H1 (cell line): ENCODE measurements around the gene CRYBG3. TPM values are rescaled to one million over a fixed set of nuclear protein-coding genes. Genes with fewer than 3 reads are reported as not detected.

Experiments
- CTCF ChIA-PET: fragments of 300-600 bp; sonication (Branson Sonifier 250); formaldehyde crosslinking; loops from one replicate; lab custom pipeline; 2021; ENCODE audit not compliant: partially characterized antibody; lab: Charles Lee
- POLR2A ChIA-PET: fragments of 300-600 bp; sonication (Branson Sonifier 250); formaldehyde crosslinking; loops from one replicate; lab custom pipeline; 2021; ENCODE audit warnings: inconsistent platforms; ENCODE audit not compliant: partially characterized antibody; lab: Charles Lee
- DNase-seq, 2 experiments: peaks; one replicate each; pipeline versions ENCODE4 v3.0.0 to v3.0.0-alpha.2; 2010 to 2022; ENCODE audit warnings: low spot score in 2 of 2, low read depth in 1 of 2, mixed read lengths in 1 of 2
- FAIRE-seq: peaks from 2 replicates; lab custom pipeline; 2011; peaks lifted over from hg19 to GRCh38; lab: Jason Lieb, UNC
- H2AFZ ChIP-seq: 2 replicates; pipeline ENCODE4 v1.8.1; 2012; ENCODE audit warnings: low read length, inconsistent platforms
- H2AK5ac ChIP-seq: 2 replicates; pipeline ENCODE4 v1.6.1; 2013; ENCODE audit warnings: low read depth, low read length
- H2BK120ac ChIP-seq: replicated peaks from 2 replicates; pipeline ENCODE3; 2013; ENCODE audit warnings: low read depth, low read length, inconsistent platforms
- H2BK12ac ChIP-seq: 2 replicates; pipeline ENCODE4 v1.6.1; 2013; ENCODE audit warnings: low read depth, low read length
- H2BK15ac ChIP-seq: 2 replicates; pipeline ENCODE4 v1.6.1; 2013; ENCODE audit warnings: low read length
- H2BK20ac ChIP-seq: 2 replicates; pipeline ENCODE4 v1.6.1; 2013; ENCODE audit warnings: low read length
- H2BK5ac ChIP-seq: 2 replicates; pipeline ENCODE4 v1.6.1; 2013; ENCODE audit warnings: low read depth, low read length
- H3K14ac ChIP-seq: 2 replicates; pipeline ENCODE4 v1.6.1; 2013; ENCODE audit warnings: inconsistent platforms; ENCODE audit not compliant: insufficient read length
- H3K18ac ChIP-seq: 2 replicates; pipeline ENCODE4 v1.6.1; 2013; ENCODE audit warnings: low read length; ENCODE audit errors: extremely low read depth
- H3K23ac ChIP-seq: 2 replicates; pipeline ENCODE4 v1.6.1; 2013; ENCODE audit warnings: inconsistent platforms; ENCODE audit not compliant: insufficient read length
- H3K23me2 ChIP-seq: 2 replicates; pipeline ENCODE4 v1.6.1; 2013; ENCODE audit warnings: low read depth, low read length
- H3K27ac ChIP-seq: 2 replicates; pipeline ENCODE4 v1.6.1; 2011; ENCODE audit warnings: low read depth, low read length, inconsistent platforms
- H3K27me3 ChIP-seq, 4 experiments: replicated peaks in 1 of 4; 1 replicate in 1 of 4; 2 replicates in 3 of 4; pipeline versions ENCODE4 v1.6.1 to v1.8.1; 2011 to 2013; ENCODE audit warnings: low read length in 3 of 4, mild to moderate bottlenecking in 3 of 4, inconsistent platforms in 2 of 4, mixed read lengths in 2 of 4, moderate library complexity in 1 of 4; ENCODE audit not compliant: control insufficient read depth in 3 of 4, insufficient read depth in 3 of 4; ENCODE audit errors: extremely low read depth in 1 of 4
- H3K36me3 ChIP-seq, 4 experiments: 2 replicates each; pipeline versions ENCODE4 v1.6.1 to v1.8.1; 2011 to 2013; ENCODE audit warnings: mild to moderate bottlenecking in 4 of 4, low read length in 3 of 4, moderate library complexity in 2 of 4, control low read depth in 1 of 4, inconsistent platforms in 1 of 4; ENCODE audit not compliant: insufficient read depth in 4 of 4, control insufficient read depth in 2 of 4
- H3K4ac ChIP-seq: replicated peaks from 2 replicates; pipeline ENCODE3; 2013; ENCODE audit warnings: low read length, low read depth, mixed read lengths, inconsistent platforms; ENCODE audit not compliant: insufficient read length
- H3K4me1 ChIP-seq, 4 experiments: replicated peaks in 1 of 4; 1 replicate in 1 of 4; 2 replicates in 3 of 4; pipeline versions ENCODE4 v1.6.1 to v1.8.1; 2011 to 2013; ENCODE audit warnings: low read length in 3 of 4, inconsistent platforms in 2 of 4, mixed read lengths in 1 of 4; ENCODE audit not compliant: insufficient read depth in 4 of 4, control insufficient read depth in 3 of 4
- H3K4me2 ChIP-seq, 2 experiments: 2 replicates each; pipeline versions ENCODE4 v1.6.1 to v1.8.1; 2011 to 2013; ENCODE audit warnings: low read depth in 2 of 2, low read length in 2 of 2, control low read depth in 1 of 2, inconsistent platforms in 1 of 2, mild to moderate bottlenecking in 1 of 2; ENCODE audit not compliant: insufficient read depth in 1 of 2
- H3K4me3 ChIP-seq, 4 experiments: fragments of 200-600, 300-600 bp in 1 of 4; sonication (generic), shearing (Covaris generic), sonication (Bioruptor Twin) in 1 of 4; 2 replicates each; pipeline versions ENCODE4 v1.5.1 to v1.8.1; 2011 to 2016; ENCODE audit warnings: low read length in 4 of 4, low read depth in 3 of 4, control low read depth in 2 of 4, inconsistent platforms in 2 of 4, mild to moderate bottlenecking in 2 of 4, mixed read lengths in 1 of 4, moderate library complexity in 1 of 4; ENCODE audit not compliant: insufficient read depth in 2 of 4; ENCODE audit errors: extremely low read depth in 1 of 4
- H3K56ac ChIP-seq: replicated peaks from 2 replicates; pipeline ENCODE3; 2013; ENCODE audit warnings: low read depth, mild to moderate bottlenecking, mixed read lengths, low read length, inconsistent platforms; ENCODE audit not compliant: insufficient read length
- H3K79me1 ChIP-seq: 2 replicates; pipeline ENCODE4 v1.6.1; 2013; ENCODE audit warnings: low read depth, low read length, control low read depth
- H3K79me2 ChIP-seq, 2 experiments: 2 replicates each; pipeline versions ENCODE4 v1.6.1 to v1.8.1; 2012 to 2013; ENCODE audit warnings: low read length in 2 of 2, mild to moderate bottlenecking in 2 of 2, inconsistent platforms in 1 of 2; ENCODE audit not compliant: insufficient read depth in 2 of 2, control insufficient read depth in 1 of 2
- H3K9ac ChIP-seq, 4 experiments: replicated peaks in 1 of 4; 1 replicate in 1 of 4; 2 replicates in 3 of 4; pipeline versions ENCODE4 v1.6.1 to v1.8.1; 2011 to 2013; ENCODE audit warnings: low read depth in 3 of 4, low read length in 3 of 4, control low read depth in 2 of 4, mild to moderate bottlenecking in 2 of 4, moderate library complexity in 2 of 4, inconsistent platforms in 1 of 4; ENCODE audit errors: extremely low read depth in 1 of 4
- H3K9me3 ChIP-seq, 2 experiments: 2 replicates each; pipeline versions ENCODE4 v1.6.1 to v1.8.1; 2012 to 2013; ENCODE audit warnings: mild to moderate bottlenecking in 2 of 2, moderate library complexity in 2 of 2, control low read depth in 1 of 2, inconsistent platforms in 1 of 2, low read depth in 1 of 2, low read length in 1 of 2, mixed read lengths in 1 of 2; ENCODE audit not compliant: insufficient read depth in 2 of 2
- H4K20me1 ChIP-seq, 2 experiments: replicated peaks in 1 of 2; 2 replicates each; pipeline versions ENCODE3 to v1.8.1; 2011 to 2013; ENCODE audit warnings: inconsistent platforms in 2 of 2, low read length in 2 of 2, mild to moderate bottlenecking in 1 of 2; ENCODE audit not compliant: insufficient read depth in 2 of 2, control insufficient read depth in 1 of 2
- H4K5ac ChIP-seq: 2 replicates; pipeline ENCODE4 v1.6.1; 2013; ENCODE audit warnings: low read length, low read depth, mixed read lengths, inconsistent platforms; ENCODE audit not compliant: insufficient read length
- H4K8ac ChIP-seq: 2 replicates; pipeline ENCODE4 v1.8.0; 2013; ENCODE audit warnings: mild to moderate bottlenecking, moderate library complexity, low read length, inconsistent platforms; ENCODE audit not compliant: insufficient read depth; ENCODE audit errors: extremely low read depth
- H4K91ac ChIP-seq: replicated peaks from 2 replicates; pipeline ENCODE3; 2013; ENCODE audit warnings: low read length, mixed read lengths, inconsistent platforms; ENCODE audit not compliant: insufficient read length
- WGBS, 2 experiments: shearing (Covaris generic) in 1 of 2; methylation state at CpG; one replicate each; pipeline versions ENCODE4 v1.1.6 to v1.1.7; 2013 to 2015; ENCODE audit warnings: low lambda C conversion rate in 2 of 2, mixed read lengths in 2 of 2, inconsistent platforms in 1 of 2, low coverage in 1 of 2, missing lambda C conversion rate in 1 of 2; ENCODE audit not compliant: insufficient replicate concordance in 2 of 2, insufficient coverage in 1 of 2, insufficient read length in 1 of 2; ENCODE audit errors: extremely low coverage in 1 of 2, missing lambda C conversion rate in 1 of 2; 5-methylcytosine and 5-hydroxymethylcytosine counted together
- polyA plus RNA-seq, 7 experiments: library from polyadenylated mRNA; depleted of rRNA in 3 of 7; stranded (reverse) in 5 of 7; unstranded in 2 of 7; fragments of >200 nt in 5 of 7; fragments of 200-250 nt in 2 of 7; gene quantifications; 1 replicate in 5 of 7; 2 replicates in 1 of 7; 4 replicates in 1 of 7; pipeline versions ENCODE4 v1.2.1 to v1.2.3, GENCODE V29; 2011 to 2013; ENCODE audit warnings: missing spikeins in 2 of 7, mixed read lengths in 2 of 7
- total RNA-seq: library from RNA; stranded (reverse); fragmentation: NEBNext Ultra II Directional; extraction: Animal tissue kit (Norgen Biotek cat#: 25700); gene quantifications from 2 replicates; pipeline ENCODE4 v1.2.1, GENCODE V29; 2021
- TF ChIP-seq, protein P1 (sequence below): IDR thresholded peaks from 2 replicates; pipeline ENCODE4 v1.6.1; 2012; ENCODE audit warnings: inconsistent platforms

CRYBG3 gene
- total and polyA plus RNA-seq, 2 of the 8 experiments (the other 6 are each of a cell fraction or from before 2014, with no cell fraction given) = 2.1 to 8.0 TPM

DNA sequence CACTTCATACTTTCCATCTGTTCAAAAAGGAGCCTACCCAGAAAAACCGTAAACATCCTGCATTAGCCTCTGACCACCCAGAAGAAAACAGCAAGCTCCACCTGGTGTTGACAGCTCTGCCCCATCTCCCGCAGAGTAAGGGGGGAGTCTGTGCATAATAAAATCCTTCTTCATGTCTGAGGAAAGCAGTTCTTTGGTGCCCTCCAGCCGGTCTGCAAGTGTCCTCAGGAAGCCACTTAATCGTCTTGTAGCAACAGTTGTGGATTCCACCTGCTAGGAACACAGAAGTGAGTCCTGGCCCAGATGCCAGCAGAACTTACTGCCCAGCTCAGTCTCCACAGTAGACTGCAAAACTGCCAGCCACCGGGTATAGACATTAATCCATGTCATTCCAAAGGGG is 127.9 kb downstream of the CRYBG3 start:
- Histone ChIP-seq H3K4me1 (no peaks in the 10 kb centered on the region), H3K79me2 (no peaks in the 10 kb centered on the region), H3K23me2 (no peaks in the 10 kb centered on the region), H3K27me3 (no peaks in the 10 kb centered on the region), H3K4ac (no peak overlapping the region), H2BK5ac (no peak overlapping the region), H3K4me3 (no peak overlapping the region), H2BK12ac (no peak overlapping the region), H3K27ac (no peak overlapping the region), H3K9me3 (no peaks in the 10 kb centered on the region), H2BK20ac (no peak overlapping the region), H3K9ac (no peak overlapping the region; a peak in 1 of 7 replicates), H3K14ac (no peak overlapping the region), H3K4me2 (no peak overlapping the region), H3K18ac (no peak overlapping the region), H3K23ac (no peak overlapping the region), H2AFZ (no peak overlapping the region), H4K91ac (no peak overlapping the region), H3K36me3 (peaks cover 0 to 18% (median 2%) of the 10 kb centered on the region in 4 experiments; a peak in 3 of 8 replicates), H4K5ac (no peak overlapping the region), H2BK120ac (no peak overlapping the region), H3K56ac (no peak overlapping the region), H3K79me1 (no peaks in the 10 kb centered on the region), H2AK5ac (no peak overlapping the region), H4K8ac (no peak overlapping the region), H4K20me1 (no peaks in the 10 kb centered on the region), H2BK15ac (no peak overlapping the region)
- FAIRE-seq = no peak
- CTCF ChIA-PET = interaction anchor here (0.6 to 2.0 kb wide), 8 partner anchors 10 to 326 kb away, joined by 3 to 6 read pairs (median 4); no protein-coding TSS in a partner anchor
- no peak for DNase-seq
- whole genome bisulfite sequencing, 2 experiments = 83% methylated on average over 5 of the region's 5 CpGs; no CpG with 5 or more reads in 1 of the 2 experiments
- POLR2A ChIA-PET = no interaction called here
- TF ChIP-seq, protein P1, sequence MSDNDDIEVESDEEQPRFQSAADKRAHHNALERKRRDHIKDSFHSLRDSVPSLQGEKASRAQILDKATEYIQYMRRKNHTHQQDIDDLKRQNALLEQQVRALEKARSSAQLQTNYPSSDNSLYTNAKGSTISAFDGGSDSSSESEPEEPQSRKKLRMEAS = no peak
